H9 (cell line): ENCODE results near the gene GPR34. TPM values are rescaled to one million over a fixed set of nuclear protein-coding genes. Genes with fewer than 3 reads are reported as not detected.
"Not testable (repeated sequence)": the region's sequence is repeated elsewhere in the genome, so short reads cannot be mapped to it uniquely, and the experiment has no call there.

Experiments used
- DNase-seq: peaks from one replicate; pipeline ENCODE4 v3.0.0-alpha.2; 2017
- H2AFZ ChIP-seq: one replicate; pipeline ENCODE4 v1.6.1; 2013; ENCODE audit warnings: mild to moderate bottlenecking, low read length, control low read depth, moderate library complexity
- H2AK5ac ChIP-seq: 2 replicates; pipeline ENCODE4 v1.6.1; 2013; ENCODE audit warnings: low read length, control low read depth, mixed read lengths; ENCODE audit not compliant: insufficient read length
- H2BK120ac ChIP-seq: one replicate; pipeline ENCODE4 v1.6.1; 2013; ENCODE audit warnings: low read depth, mild to moderate bottlenecking, low read length, control low read depth, inconsistent platforms; ENCODE audit not compliant: poor library complexity, severe bottlenecking
- H2BK12ac ChIP-seq: 2 replicates; pipeline ENCODE4 v1.6.1; 2013; ENCODE audit warnings: low read length, control low read depth, mixed read lengths, low read depth; ENCODE audit not compliant: insufficient read length
- H2BK15ac ChIP-seq: 2 replicates; pipeline ENCODE4 v1.6.1; 2013; ENCODE audit warnings: low read depth, low read length, control low read depth
- H2BK20ac ChIP-seq: one replicate; pipeline ENCODE4 v1.6.1; 2013; ENCODE audit warnings: low read depth, mild to moderate bottlenecking, low read length, control low read depth, inconsistent platforms; ENCODE audit not compliant: poor library complexity, severe bottlenecking
- H2BK5ac ChIP-seq: 2 replicates; pipeline ENCODE4 v1.6.1; 2013; ENCODE audit warnings: low read length, control low read depth, mixed read lengths; ENCODE audit not compliant: insufficient read length
- H3K14ac ChIP-seq: 2 replicates; pipeline ENCODE4 v1.6.1; 2013; ENCODE audit warnings: low read length, control low read depth; ENCODE audit not compliant: insufficient read depth
- H3K18ac ChIP-seq: 2 replicates; pipeline ENCODE4 v1.6.1; 2013; ENCODE audit warnings: low read depth, mild to moderate bottlenecking, mixed read lengths, low read length, control low read depth; ENCODE audit not compliant: insufficient read length
- H3K23ac ChIP-seq: 2 replicates; pipeline ENCODE4 v1.6.1; 2013; ENCODE audit warnings: low read length, control low read depth, mixed read lengths, low read depth; ENCODE audit not compliant: insufficient read length
- H3K23me2 ChIP-seq: 2 replicates; pipeline ENCODE4 v1.6.1; 2013; ENCODE audit warnings: low read depth, mild to moderate bottlenecking, mixed read lengths, low read length, control low read depth; ENCODE audit not compliant: insufficient read length, poor library complexity, severe bottlenecking
- H3K27ac ChIP-seq: 2 replicates; pipeline ENCODE4 v1.5.1; 2013; ENCODE audit warnings: low read length, control low read depth, mixed read lengths, low read depth; ENCODE audit not compliant: insufficient read length
- H3K27me3 ChIP-seq: 2 replicates; pipeline ENCODE4 v1.6.1; 2013; ENCODE audit warnings: low read length, control low read depth, inconsistent platforms; ENCODE audit not compliant: insufficient read depth
- H3K4ac ChIP-seq: 2 replicates; pipeline ENCODE4 v1.6.1; 2013; ENCODE audit warnings: low read depth, mild to moderate bottlenecking, control low read depth, inconsistent platforms, low read length, moderate library complexity
- H3K4me1 ChIP-seq: 2 replicates; pipeline ENCODE4 v1.6.1; 2013; ENCODE audit warnings: low read length, control low read depth, inconsistent platforms; ENCODE audit not compliant: insufficient read depth
- H3K4me2 ChIP-seq: 2 replicates; pipeline ENCODE4 v1.6.1; 2013; ENCODE audit warnings: low read length, control low read depth, mixed read lengths; ENCODE audit not compliant: insufficient read length, insufficient read depth
- H3K56ac ChIP-seq: 2 replicates; pipeline ENCODE4 v1.6.1; 2013; ENCODE audit warnings: low read depth, mild to moderate bottlenecking, mixed read lengths, low read length, control low read depth; ENCODE audit not compliant: insufficient read length
- H3K79me1 ChIP-seq: 2 replicates; pipeline ENCODE4 v1.6.1; 2013; ENCODE audit warnings: low read depth, mild to moderate bottlenecking, moderate library complexity, low read length, control low read depth, inconsistent platforms; ENCODE audit not compliant: insufficient read depth, poor library complexity, severe bottlenecking
- H3K79me2 ChIP-seq: 2 replicates; pipeline ENCODE4 v1.6.1; 2013; ENCODE audit warnings: low read length, control low read depth, inconsistent platforms; ENCODE audit not compliant: insufficient read depth
- H3K9ac ChIP-seq: 2 replicates; pipeline ENCODE4 v1.6.1; 2013; ENCODE audit warnings: low read length, control low read depth, mixed read lengths; ENCODE audit not compliant: insufficient read length; ENCODE audit errors: extremely low read depth
- H3K9me3 ChIP-seq: one replicate; pipeline ENCODE4 v1.6.1; 2013; ENCODE audit warnings: low read depth, low read length, inconsistent platforms; ENCODE audit not compliant: control insufficient read depth
- H3T11ph ChIP-seq: one replicate; pipeline ENCODE4 v1.6.1; 2013; ENCODE audit warnings: mild to moderate bottlenecking, low read length, control low read depth, inconsistent platforms
- H4K20me1 ChIP-seq: one replicate; pipeline ENCODE4 v1.6.1; 2013; ENCODE audit not compliant: control insufficient read depth, insufficient read length, insufficient read depth
- H4K5ac ChIP-seq: 2 replicates; pipeline ENCODE4 v1.6.1; 2013; ENCODE audit warnings: low read depth, mild to moderate bottlenecking, mixed read lengths, low read length, control low read depth; ENCODE audit not compliant: insufficient read length
- H4K8ac ChIP-seq: replicated peaks from 2 replicates; pipeline ENCODE4 v1.6.1; 2013; ENCODE audit warnings: low read length, control low read depth, mixed read lengths, low read depth; ENCODE audit not compliant: insufficient read length
- H4K91ac ChIP-seq: 2 replicates; pipeline ENCODE4 v1.6.1; 2013; ENCODE audit warnings: low read depth, mild to moderate bottlenecking, moderate library complexity, mixed read lengths, low read length, control low read depth; ENCODE audit not compliant: insufficient read length
- H3K27ac Mint-ChIP-seq, 3 experiments: 2 replicates in 2 of 3; 3 replicates in 1 of 3; pipeline ENCODE4 v1.8.0; 2020 to 2021; ENCODE audit warnings: mixed read lengths in 3 of 3, mild to moderate bottlenecking in 1 of 3, moderate library complexity in 1 of 3
- H3K27me3 Mint-ChIP-seq: 2 replicates; pipeline ENCODE4 v1.8.0; 2021; ENCODE audit warnings: low read depth, mild to moderate bottlenecking, moderate library complexity, mixed read lengths
- H3K36me3 Mint-ChIP-seq, 3 experiments: 2 replicates in 2 of 3; 3 replicates in 1 of 3; pipeline ENCODE4 v1.8.0; 2020 to 2021; ENCODE audit warnings: low read depth in 3 of 3, mixed read lengths in 3 of 3; ENCODE audit not compliant: insufficient read depth in 1 of 3
- H3K4me1 Mint-ChIP-seq, 2 experiments: 2 replicates each; pipeline ENCODE4 v1.8.0; 2020; ENCODE audit warnings: mixed read lengths in 2 of 2
- H3K4me3 Mint-ChIP-seq, 2 experiments: 2 replicates in 1 of 2; 3 replicates in 1 of 2; pipeline ENCODE4 v1.8.0; 2020 to 2021; ENCODE audit warnings: mild to moderate bottlenecking in 2 of 2, mixed read lengths in 2 of 2, moderate library complexity in 1 of 2
- H3K9me3 Mint-ChIP-seq, 2 experiments: 2 replicates in 1 of 2; 3 replicates in 1 of 2; pipeline ENCODE4 v1.8.0; 2020; ENCODE audit warnings: mild to moderate bottlenecking in 2 of 2, mixed read lengths in 2 of 2, moderate library complexity in 1 of 2
- CTCF ChIP-seq: fragments of 200-600 bp; sonication (generic); conservative IDR thresholded peaks from 3 replicates; pipeline ENCODE4 v1.8.0; 2021; ENCODE audit warnings: antibody characterized with exemption, mild to moderate bottlenecking
- WGBS: extraction: QIAGEN DNeasy Blood & Tissue Kit; methylation state at CpG from one replicate; pipeline ENCODE4 v1.1.7; 2013; ENCODE audit warnings: missing lambda C conversion rate, low lambda C conversion rate, mixed read lengths; ENCODE audit not compliant: insufficient read length; ENCODE audit errors: extremely low coverage; 5-methylcytosine and 5-hydroxymethylcytosine counted together
- total RNA-seq: library from RNA; stranded (reverse); gene quantifications from 2 replicates; pipeline ENCODE4 v1.2.1, GENCODE V29; 2021

Gene GPR34
- total RNA-seq, 1 experiment from 2014 or later, result not detected

- no CpG with 5 or more reads among the region's 4 CpGs for WGBS
- H2BK12ac ChIP-seq, result peak overlapping the region; percentile 80
- no peak overlapping the region for H3K4me2 ChIP-seq
- peaks cover 15 to 21% of the 10 kb centered on the region in 2 experiments for H3K4me1 Mint-ChIP-seq
- H3T11ph ChIP-seq, result peak overlapping the region; percentile 5
- peaks cover 10% of the 10 kb centered on the region for H3K9me3 ChIP-seq
- H3K79me2 ChIP-seq, result no peaks in the 10 kb centered on the region
- peak overlapping the region; percentile 51 for H2AK5ac ChIP-seq
- H4K5ac ChIP-seq, result no peak overlapping the region
- no peak overlapping the region for H3K4me3 Mint-ChIP-seq
- peak overlapping the region; percentile 90 for H3K27ac ChIP-seq
- H2BK5ac ChIP-seq, result no peak overlapping the region
- no peak overlapping the region for H4K8ac ChIP-seq
- no peak overlapping the region for H2AFZ ChIP-seq
- no peaks in the 10 kb centered on the region for H3K79me1 ChIP-seq
- 0 out of 3 replicates have a peak, but pooled peaks have one; percentile 26 for TF ChIP-seq CTCF
- no peak overlapping the region for H2BK120ac ChIP-seq
- peaks cover 70 to 79% of the 10 kb centered on the region in 2 experiments for H3K9me3 Mint-ChIP-seq
- no peak overlapping the region for H2BK15ac ChIP-seq
- no peak overlapping the region for H2BK20ac ChIP-seq
- H3K23ac ChIP-seq, result no peak overlapping the region
- H4K91ac ChIP-seq, result peak overlapping the region; percentile 61
- H3K4ac ChIP-seq, result no peak overlapping the region
- H3K56ac ChIP-seq, result no peak overlapping the region
- H3K27me3 Mint-ChIP-seq, result no peaks in the 10 kb centered on the region; the same call in 1 of the 2 replicates
- DNase-seq, result peak; percentile 93
- H3K18ac ChIP-seq, result peak overlapping the region; percentile 78
- peak overlapping the region; percentile 84 to 89 (median 88) for H3K27ac Mint-ChIP-seq
- H3K36me3 Mint-ChIP-seq, result peaks cover 27 to 34% (median 34%) of the 10 kb centered on the region in 3 experiments
- H3K14ac ChIP-seq, result no peak overlapping the region
- H3K9ac ChIP-seq, result peak overlapping the region; percentile 2
- no peaks in the 10 kb centered on the region for H3K27me3 ChIP-seq
- no peaks in the 10 kb centered on the region for H4K20me1 ChIP-seq
- peaks cover 5% of the 10 kb centered on the region; the same call in 1 of the 2 replicates for H3K4me1 ChIP-seq
- H3K23me2 ChIP-seq, result no peaks in the 10 kb centered on the region
Measured at GRCh38 chrX:41718481-41719235, 29.9 kb downstream of the GPR34 start.

DNA sequence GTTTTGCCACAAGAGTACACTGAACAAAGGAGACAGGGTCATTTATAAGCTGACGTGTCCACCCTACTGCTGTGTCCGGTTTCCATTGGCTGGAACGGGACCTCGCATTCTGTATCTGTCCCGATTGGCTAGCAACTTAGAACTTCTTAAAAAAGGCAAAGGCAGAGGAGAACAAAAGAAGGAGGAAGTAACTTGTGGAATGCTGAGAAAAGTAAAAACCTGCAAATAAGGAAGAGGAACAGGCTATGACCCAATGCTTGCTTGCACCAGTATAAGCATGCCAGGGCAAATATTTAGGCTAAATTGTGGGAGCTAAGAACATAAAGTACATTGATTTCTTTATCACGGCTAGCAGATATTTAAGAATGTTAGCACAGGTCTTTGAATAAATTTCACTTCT lies 30.8 kb downstream of the GPR34 start:
- not testable (repeated sequence) for H4K8ac ChIP-seq, H3K14ac ChIP-seq, H2BK15ac ChIP-seq, H3K23ac ChIP-seq, H2BK20ac ChIP-seq, H3K27me3 Mint-ChIP-seq, H4K91ac ChIP-seq, H3K9ac ChIP-seq, H4K20me1 ChIP-seq, H2AFZ ChIP-seq, H3K4me1 ChIP-seq, H3K79me1 ChIP-seq, H2AK5ac ChIP-seq, H2BK120ac ChIP-seq, H2BK5ac ChIP-seq, H3K23me2 ChIP-seq, H3T11ph ChIP-seq, H3K4me2 ChIP-seq, H3K18ac ChIP-seq, H3K4ac ChIP-seq, H4K5ac ChIP-seq, H3K27me3 ChIP-seq, H3K56ac ChIP-seq, H2BK12ac ChIP-seq, H3K4me3 Mint-ChIP-seq, H3K79me2 ChIP-seq
- H3K9me3 ChIP-seq, result peaks cover 10% of the 10 kb centered on the region
- Mint-ChIP-seq H3K27ac (peak overlapping the region in 2 of 3 experiments; percentile 42 to 89; a peak in 3 of 7 replicates), H3K4me1 (peaks cover 10 to 15% of the 10 kb centered on the region in 2 experiments), H3K36me3 (peaks cover 27 to 34% (median 34%) of the 10 kb centered on the region in 3 experiments), H3K9me3 (peaks cover 64 to 76% of the 10 kb centered on the region in 2 experiments)
- peak overlapping the region; percentile 90 for H3K27ac ChIP-seq
- DNase-seq, result peak; percentile 49
- no CpG with 5 or more reads among the region's 6 CpGs for WGBS
